PC-9 (cell line): Measurements from ENCODE around the gene IKBKE. TPM values are rescaled to one million over a fixed set of nuclear protein-coding genes. Genes with fewer than 3 reads are reported as not detected.

ENCODE experiments used
- BruUV-seq: library from RNA; stranded (reverse); fragments of 400-500 nt; replicated peaks from 2 replicates; lab custom pipeline; 2021; lab: Mats Ljungman, UMichigan
- CTCF ChIA-PET: fragments of 300-600 bp; sonication (Branson Sonifier 250); formaldehyde crosslinking; loops from one replicate; lab custom pipeline; 2022; ENCODE audit warnings: antibody characterized with exemption; lab: Charles Lee
- POLR2A ChIA-PET: fragments of 300-600 bp; sonication (Branson Sonifier 250); formaldehyde crosslinking; loops from one replicate; lab custom pipeline; 2022; ENCODE audit warnings: antibody characterized with exemption; ENCODE audit not compliant: unreplicated experiment; lab: Charles Lee
- DNase-seq, 2 experiments: peaks; one replicate each; pipeline versions ENCODE4 v3.0.0 to v3.0.0-alpha.2; 2015 to 2022; ENCODE audit warnings: mixed read lengths in 1 of 2
- H2AFZ ChIP-seq: fragments of 200-600 bp; sonication (generic); 2 replicates; pipeline ENCODE4 v1.8.1; 2017; ENCODE audit warnings: antibody characterized with exemption
- H3F3A ChIP-seq: fragments of 200-600 bp; sonication (generic); 2 replicates; pipeline ENCODE4 v1.8.1; 2017; ENCODE audit warnings: antibody characterized with exemption, mild to moderate bottlenecking, low read depth; ENCODE audit not compliant: insufficient read depth
- H3K27ac ChIP-seq: fragments of 200-600 bp; sonication (generic); 2 replicates; pipeline ENCODE4 v1.6.1; 2016; ENCODE audit warnings: mixed run types
- H3K27me3 ChIP-seq: fragments of 200-600 bp; sonication (generic); 2 replicates; pipeline ENCODE4 v1.6.1; 2016; ENCODE audit warnings: low read depth, mixed run types; ENCODE audit not compliant: insufficient read depth
- H3K36me3 ChIP-seq: fragments of 200-600 bp; sonication (generic); 2 replicates; pipeline ENCODE4 v1.6.1; 2016; ENCODE audit warnings: low read depth, mixed run types
- H3K4me1 ChIP-seq: fragments of 200-600 bp; sonication (generic); replicated peaks from 2 replicates; pipeline ENCODE4 v1.6.1; 2016; ENCODE audit warnings: mixed run types; ENCODE audit not compliant: insufficient read depth
- H3K4me2 ChIP-seq: fragments of 200-600 bp; sonication (generic); 2 replicates; pipeline ENCODE4 v1.6.1; 2017; ENCODE audit warnings: mixed run types
- H3K4me3 ChIP-seq: fragments of 200-600 bp; sonication (generic); 2 replicates; pipeline ENCODE4 v1.6.1; 2016; ENCODE audit warnings: mixed run types
- H3K79me2 ChIP-seq: fragments of 200-600 bp; sonication (generic); 2 replicates; pipeline ENCODE4 v1.6.1; 2017; ENCODE audit warnings: low read depth, mixed run types
- H3K9me2 ChIP-seq: fragments of 200-600 bp; sonication (generic); 2 replicates; pipeline ENCODE4 v1.8.1; 2017; ENCODE audit warnings: mild to moderate bottlenecking; ENCODE audit not compliant: insufficient read depth
- H3K9me3 ChIP-seq: fragments of 200-600 bp; sonication (generic); 2 replicates; pipeline ENCODE4 v1.8.1; 2016; ENCODE audit warnings: low read depth; ENCODE audit not compliant: insufficient read depth
- H4K20me1 ChIP-seq: fragments of 200-600 bp; sonication (generic); 2 replicates; pipeline ENCODE4 v1.8.1; 2017; ENCODE audit not compliant: insufficient read depth
- CTCF ChIP-seq: fragments of 200-600 bp; sonication (generic); conservative IDR thresholded peaks from 2 replicates; pipeline ENCODE4 v1.6.1; 2017; ENCODE audit warnings: mixed run types, antibody characterized with exemption, mild to moderate bottlenecking, moderate library complexity
- EZH2 ChIP-seq: fragments of 200-600 bp; sonication (generic); IDR thresholded peaks from 2 replicates; pipeline ENCODE4 v1.8.0; 2017; ENCODE audit warnings: antibody characterized with exemption, low read depth
- intact Hi-C: fragments of 100-400 bp; cut with micrococcal nuclease; formaldehyde crosslinking; loops from one replicate; pipeline ENCODE4 v1.10.0; 2022; ENCODE audit not compliant: unreplicated experiment
- total RNA-seq: library from RNA; stranded (reverse); gene quantifications from 2 replicates; pipeline ENCODE4 v1.2.3, GENCODE V29; 2021

The IKBKE gene
- total RNA-seq, 1 experiment from 2014 or later = 12.5 TPM

- Histone ChIP-seq H3K9me3 (no peaks in the 10 kb centered on the region), H3K4me1 (peaks cover 63% of the 10 kb centered on the region), H3K27ac (no peak overlapping the region), H2AFZ (peak overlapping the region; percentile 73; the same call in 1 of the 2 replicates), H3K4me2 (peak overlapping the region; percentile 80), H3F3A (peaks cover 19% of the 10 kb centered on the region), H3K79me2 (peaks cover 8% of the 10 kb centered on the region), H3K27me3 (no peaks in the 10 kb centered on the region), H3K36me3 (no peaks in the 10 kb centered on the region), H4K20me1 (no peaks in the 10 kb centered on the region), H3K9me2 (no peaks in the 10 kb centered on the region), H3K4me3 (peak overlapping the region; percentile 69)
- BruUV-seq = TSS peak; percentile 30
- intact Hi-C loops = no loop called here
- TF ChIP-seq EZH2 (no peak), CTCF (no peak)
- ChIA-PET POLR2A (interaction anchor here (0.6 to 0.7 kb wide), 4 partner anchors 13 to 107 kb away, joined by 4 to 6 read pairs (median 6); no protein-coding TSS in a partner anchor), CTCF (interaction anchor here (0.7 to 2.5 kb wide), 3 partner anchors 51 to 183 kb away, joined by 3 to 13 read pairs (median 3); no protein-coding TSS in a partner anchor)
- no peak for DNase-seq
Measured at GRCh38 chr1:206506405-206507283, 36.4 kb downstream of the IKBKE start.

GRCh38 chr1:206507284-206508129 lies 37.2 kb downstream of the IKBKE start, which contains the start of gene RASSF5:
Gene RASSF5 (plus strand): TSS chr1:206507531. CDS start chr1:206507603, 72 bp downstream.
- ChIA-PET POLR2A (interaction anchor here (0.6 to 0.7 kb wide), 6 partner anchors 13 to 420 kb away, joined by 3 to 6 read pairs (median 5); no protein-coding TSS in a partner anchor), CTCF (interaction anchor here (0.5 to 0.7 kb wide), 3 partner anchors 51 to 182 kb away, joined by 3 to 6 read pairs (median 3); no protein-coding TSS in a partner anchor)
- H3K4me1 ChIP-seq = peaks cover 64% of the 10 kb centered on the region
- DNase-seq = peak; percentile 57 to 89
- no TSS peak for BruUV-seq
- H2AFZ ChIP-seq = peak within 1 kb of the TSS; percentile 73; the same call in 1 of the 2 replicates
- H3K27ac ChIP-seq = no peak within 1 kb of the TSS
- peak within 1 kb of the TSS; percentile 69 for H3K4me3 ChIP-seq
- H3K9me3 ChIP-seq = no peaks in the 10 kb centered on the region
- H3K79me2 ChIP-seq = peaks cover 8% of the 10 kb centered on the region
- no peaks in the 10 kb centered on the region for H3K27me3 ChIP-seq
- intact Hi-C loops = no loop called here
- peak within 1 kb of the TSS; percentile 80 for H3K4me2 ChIP-seq
- peaks cover 28% of the 10 kb centered on the region for H3F3A ChIP-seq
- no peaks in the 10 kb centered on the region for H4K20me1 ChIP-seq
- no peaks in the 10 kb centered on the region for H3K9me2 ChIP-seq
- no peaks in the 10 kb centered on the region for H3K36me3 ChIP-seq
- TF ChIP-seq EZH2 = no peak
- no peak for TF ChIP-seq CTCF
